Measurements from ENCODE around the gene PERP.
"Not testable (repeated sequence)": the region's sequence is repeated elsewhere in the genome, so short reads cannot be mapped to it uniquely, and the experiment has no call there.

PERP gene

DNA sequence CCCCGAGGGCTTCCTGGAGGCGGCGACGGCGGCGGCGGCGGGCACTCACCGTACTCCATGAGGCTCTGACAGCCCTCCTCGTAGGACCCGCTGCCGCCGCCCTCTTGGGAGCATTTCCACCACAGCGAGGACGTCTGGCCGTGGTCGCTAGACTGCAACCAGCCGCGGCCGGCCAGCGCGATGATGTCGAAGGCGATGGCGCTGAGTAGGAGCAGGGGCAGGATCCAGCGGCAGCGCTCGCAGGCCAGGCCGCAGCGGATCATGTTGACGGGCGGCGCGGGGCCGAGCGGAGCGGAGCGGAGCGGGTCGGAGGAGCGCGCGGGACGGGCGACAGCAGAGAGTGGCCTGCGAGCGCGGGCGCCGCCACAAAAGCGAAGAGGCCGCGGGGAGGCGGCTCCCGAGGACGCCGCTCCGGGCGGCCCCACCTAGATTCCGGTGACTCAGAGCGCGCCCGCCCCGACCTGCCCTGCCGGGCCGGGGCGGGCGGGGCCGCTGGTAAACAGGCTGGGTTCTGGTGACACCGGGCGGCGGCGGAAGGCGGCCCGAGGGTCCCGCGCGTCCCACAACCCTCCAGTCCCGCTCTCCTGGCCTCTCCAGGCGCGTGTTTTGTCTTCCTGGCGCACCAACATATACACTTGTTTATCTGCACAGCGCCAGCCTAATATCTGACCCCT, at the start of gene PERP:
Gene PERP, minus strand, starts transcription at position 342 of the 674 bp plus-strand sequence. Its CDS starts 79 bp downstream, at position 263.
- peak; percentile 57 for DNase-seq (ENCODE audit: low read depth)

GRCh38 chr6:138155443-138155842, 48.2 kb upstream of the PERP start:
- no peak for DNase-seq (ENCODE audit: low read depth)

GRCh38 chr6:138146544-138146943, 39.3 kb upstream of the PERP start:
- DNase-seq (ENCODE audit: low read depth) = no peak

DNA sequence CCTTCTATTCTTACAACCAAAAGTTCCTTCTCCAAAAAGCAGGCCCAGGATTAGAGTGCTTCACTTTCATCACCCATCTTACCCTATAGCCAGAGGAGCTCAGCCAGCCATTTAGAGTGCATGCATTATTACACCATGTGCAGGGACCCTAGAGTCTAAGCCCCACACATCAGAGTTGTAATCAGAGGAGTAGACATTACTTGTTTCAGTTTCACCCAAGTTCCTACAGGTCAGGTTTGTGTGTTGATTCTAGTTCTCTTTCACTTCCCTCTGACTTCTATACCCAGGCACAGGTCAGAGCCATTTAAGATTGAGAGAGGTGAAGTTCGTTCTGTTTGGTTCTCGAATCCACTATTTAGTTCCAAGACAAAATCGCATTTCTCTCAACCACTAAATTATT, 38.2 kb upstream of the PERP start:
- no peak for DNase-seq (ENCODE audit: low read depth)

GRCh38 chr6:138142806-138143205, 35.6 kb upstream of the PERP start:
- DNase-seq (ENCODE audit: low read depth) = no peak

- DNase-seq (ENCODE audit: low read depth) = no peak
Observed at GRCh38 chr6:138129190-138129589, 22.0 kb upstream of the PERP start.

- DNase-seq (ENCODE audit: low read depth) = no peak
Observed at GRCh38 chr6:138128096-138128495, 20.9 kb upstream of the PERP start.

DNA sequence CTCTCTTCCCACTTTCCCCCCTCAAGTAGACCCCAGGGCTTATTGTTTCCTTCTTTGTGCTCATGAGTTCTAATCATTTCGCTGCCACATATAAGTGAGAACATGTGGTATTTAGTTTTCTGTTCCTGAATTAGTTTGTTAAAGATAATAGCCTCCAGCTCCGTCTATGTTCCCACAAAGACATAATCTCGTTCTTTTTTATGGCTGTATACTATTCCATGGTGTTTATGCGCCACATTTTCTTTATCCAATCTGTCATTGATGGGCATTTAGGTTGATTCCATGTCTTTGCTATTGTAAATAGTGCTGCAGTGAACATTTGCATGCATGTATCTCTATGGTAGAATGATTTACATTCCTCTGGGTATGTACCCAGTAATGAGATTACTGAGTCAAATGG, 16.9 kb upstream of the PERP start:
- DNase-seq (ENCODE audit: low read depth) = no peak

DNA sequence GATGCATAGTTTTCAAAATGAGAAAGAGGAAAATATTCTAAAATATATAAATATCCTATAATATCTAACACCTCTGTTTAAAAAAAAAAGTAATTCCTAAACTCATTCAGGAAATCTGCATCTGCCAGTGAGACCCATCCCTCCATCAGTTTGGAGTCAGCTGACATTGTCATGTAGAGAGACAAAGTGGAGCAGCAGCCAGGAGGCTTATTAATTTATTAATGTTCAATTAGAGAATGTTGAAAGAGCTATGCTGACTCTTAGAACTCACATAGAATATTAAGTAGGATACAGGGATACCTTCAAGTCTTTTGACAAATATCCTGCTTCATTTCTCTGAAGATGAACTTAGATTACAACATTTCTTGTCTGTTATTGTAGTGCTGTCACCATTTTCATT, 12.8 kb upstream of the PERP start:
- DNase-seq (ENCODE audit: low read depth) = no peak

DNA sequence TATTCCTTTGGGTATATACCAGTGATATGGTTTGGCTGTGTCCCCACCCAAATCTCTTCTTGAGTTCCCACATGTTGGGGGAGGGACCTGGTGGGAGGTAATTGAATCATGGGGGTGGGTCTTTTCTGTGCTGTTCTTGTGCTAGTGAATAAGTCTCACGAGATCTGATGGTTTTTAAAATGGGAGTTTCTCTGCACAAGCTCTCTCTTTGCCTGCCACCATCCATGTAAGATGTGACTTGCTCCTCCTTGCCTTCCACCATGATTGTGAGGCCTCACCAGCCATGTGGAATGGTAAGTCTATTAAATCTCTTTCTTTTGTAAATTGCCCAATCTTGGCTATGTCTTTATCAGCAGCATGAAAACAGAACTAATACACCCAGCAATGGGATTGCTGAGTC, 12.0 kb upstream of the PERP start:
- not testable (repeated sequence) for DNase-seq (ENCODE audit: low read depth)

- no peak for DNase-seq (ENCODE audit: low read depth)
Observed at GRCh38 chr6:138117376-138117914, 10.2 kb upstream of the PERP start.

DNA sequence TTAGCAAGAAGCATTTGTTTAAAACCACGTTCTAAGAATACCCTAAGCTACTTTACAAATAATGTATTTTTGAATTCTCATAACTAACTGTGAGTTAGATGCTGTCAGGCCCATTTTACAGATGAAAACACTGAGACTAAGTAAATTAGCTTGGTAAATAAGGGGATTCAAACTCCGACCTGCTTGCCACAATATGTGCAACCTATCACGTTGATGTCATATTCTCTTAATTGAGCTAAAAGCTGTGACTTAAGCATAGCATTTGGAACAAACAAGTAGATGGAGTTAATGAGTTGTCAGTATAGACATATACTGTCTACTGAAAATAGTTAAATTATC, 9.4 kb upstream of the PERP start:
- no peak for DNase-seq (ENCODE audit: low read depth)

- no peak for DNase-seq (ENCODE audit: low read depth)
Observed at GRCh38 chr6:138115877-138116660, 8.8 kb upstream of the PERP start.

- DNase-seq (ENCODE audit: low read depth) = no peak
Observed at GRCh38 chr6:138115201-138115600, 8.0 kb upstream of the PERP start.

DNA sequence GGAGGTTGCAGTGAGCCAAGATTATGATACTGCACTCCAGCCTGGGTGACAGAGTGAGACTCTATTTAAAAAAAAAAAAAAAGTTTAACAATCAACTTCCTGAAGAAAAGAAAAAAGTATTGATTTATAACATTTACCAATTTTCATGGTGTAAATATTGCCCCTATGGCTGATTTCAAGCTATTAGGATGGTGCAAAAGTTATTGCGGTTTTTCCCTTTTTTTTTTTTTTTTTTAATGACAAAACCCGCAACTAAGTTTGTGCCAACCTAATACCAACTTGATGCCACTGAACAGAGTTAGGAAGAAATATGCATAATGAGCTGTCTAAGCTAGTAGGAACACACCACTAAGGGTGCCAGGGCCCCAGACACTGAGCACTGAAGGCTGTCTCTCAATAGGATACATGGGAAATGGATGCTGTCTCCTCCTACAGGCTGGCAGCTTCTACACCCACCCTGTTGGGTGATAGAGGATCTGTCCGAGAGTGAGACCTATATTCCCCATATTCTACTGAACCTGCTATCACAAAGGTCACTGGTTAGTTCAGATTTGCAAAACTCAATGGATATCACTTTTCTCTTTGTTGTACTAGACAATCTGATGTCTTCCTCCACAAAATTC, 6.5 kb upstream of the PERP start:
- DNase-seq (ENCODE audit: low read depth) = no peak

DNA sequence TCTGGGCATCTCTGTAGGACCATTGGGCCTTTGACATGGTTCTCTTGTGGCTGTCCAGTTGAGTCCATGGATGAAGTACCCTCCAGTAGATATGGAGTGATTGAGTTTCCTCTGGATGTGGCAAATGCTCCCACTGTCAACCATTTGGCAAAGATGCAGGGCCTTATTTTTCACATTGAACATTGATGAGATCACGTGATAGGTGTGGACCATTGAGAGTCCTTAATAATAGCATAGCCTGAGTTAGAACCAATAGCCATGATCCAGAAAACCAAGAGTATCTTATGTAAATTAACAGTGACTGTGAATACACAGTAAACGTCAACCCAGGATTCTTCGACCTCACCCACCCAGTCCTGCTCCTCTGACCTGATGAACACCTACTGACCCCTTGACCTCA, 3.0 kb upstream of the PERP start:
- no peak for DNase-seq (ENCODE audit: low read depth)

GRCh38 chr6:138109042-138109997, 2.1 kb upstream of the PERP start:
- peak; percentile 41 for DNase-seq (ENCODE audit: low read depth)

DNA sequence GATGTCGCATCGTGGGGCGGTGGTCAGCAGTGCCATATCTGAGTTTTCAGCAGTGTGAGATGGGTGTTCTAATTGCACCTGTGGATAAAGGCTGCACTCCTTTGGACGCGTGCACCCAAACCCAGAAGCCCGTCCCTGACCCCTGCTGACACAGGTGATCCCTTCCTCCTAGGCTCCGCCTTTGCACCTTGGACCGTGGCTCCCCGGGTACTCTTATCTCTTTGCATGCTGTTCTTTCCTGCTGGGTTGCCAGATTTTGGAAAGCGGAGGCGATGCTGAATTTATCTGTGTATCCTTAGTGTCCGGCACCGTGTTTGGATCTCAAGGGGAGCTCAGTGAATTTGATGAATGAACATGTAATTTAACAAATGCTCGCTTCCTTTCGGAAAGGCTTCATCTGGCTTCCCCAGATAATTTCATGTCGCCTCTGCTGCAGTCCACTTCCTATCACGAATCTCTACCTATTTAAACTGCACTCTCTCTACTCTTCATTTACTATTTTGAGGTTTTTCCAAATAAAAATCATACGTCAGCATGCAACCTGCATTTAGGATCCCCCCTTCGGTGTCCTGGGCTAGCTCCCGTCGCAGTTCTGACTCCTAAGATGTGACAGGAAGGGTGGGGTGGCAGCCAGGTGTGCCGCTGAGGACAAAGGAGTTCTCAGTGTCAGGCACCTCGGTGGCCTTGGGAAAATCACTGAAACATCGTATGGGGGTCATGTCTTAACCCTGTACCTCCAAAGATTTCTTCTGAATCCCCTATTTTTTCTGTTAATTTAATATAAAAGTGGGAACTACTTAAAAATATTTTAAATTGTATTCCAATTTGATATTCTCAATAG, 753 bp upstream of the PERP start:
- DNase-seq (ENCODE audit: low read depth) = no peak

- no peak for DNase-seq (ENCODE audit: low read depth)
Observed at GRCh38 chr6:138106665-138107077, 548 bp downstream of the PERP start.

GRCh38 chr6:138105880-138106664, 1.1 kb downstream of the PERP start:
- no peak for DNase-seq (ENCODE audit: low read depth)

Data from stimulated activated CD8-positive, alpha-beta memory T cell treated with anti-CD3 and anti-CD28 coated beads, Interleukin-12 subunit alpha, Interleukin-12 subunit beta, amount 100 ng/mL, for 4 hours (primary cell).